ENCODE results near the gene HLA-DOA. TPM values are rescaled to one million over a fixed set of nuclear protein-coding genes. Genes with fewer than 3 reads are reported as not detected.

HLA-DOA gene
- total RNA-seq, 4 donors from 2014 or later: 1.0 to 20.8 (median 6.8) TPM

GRCh38 chr6:32969685-32970412 lies 39.5 kb downstream of the HLA-DOA start:
- peak in 1 of 3 donors; percentile 48 for TF ChIP-seq CTCF (IDR thresholded peaks at IDR 0.05)
- DNase-seq (ENCODE audit: low spot score): peak; percentile 62

GRCh38 chr6:32968867-32969684 lies 40.3 kb downstream of the HLA-DOA start:
- peak; percentile 38 for DNase-seq (ENCODE audit: low spot score)
- TF ChIP-seq CTCF (IDR thresholded peaks at IDR 0.05): no peak
- ATAC-seq (ENCODE audit: low FRiP score): peak; percentile 24

More at GRCh38 chr6:32969685-32970412, 39.5 kb downstream of the HLA-DOA start:
- peak; percentile 43 for ATAC-seq (ENCODE audit: low FRiP score)

- peak; percentile 65 for DNase-seq (ENCODE audit: low spot score)
- TF ChIP-seq CTCF (IDR thresholded peaks at IDR 0.05): no peak
- ATAC-seq (ENCODE audit: low FRiP score): peak; percentile 72
Measured at GRCh38 chr6:32968093-32968866, 41.1 kb downstream of the HLA-DOA start, which contains the start of gene BRD2. Gene BRD2 (plus strand): TSS chr6:32968594. CDS start chr6:32972899, 4,305 bp downstream.

- no peak for ATAC-seq (ENCODE audit: low FRiP score)
- TF ChIP-seq CTCF (IDR thresholded peaks at IDR 0.05): no peak
- no peak for DNase-seq (ENCODE audit: low spot score)
Measured at GRCh38 chr6:32967151-32968091, 42.0 kb downstream of the HLA-DOA start.

GRCh38 chr6:32964776-32965175 lies 44.6 kb downstream of the HLA-DOA start:
- no peak for TF ChIP-seq CTCF (IDR thresholded peaks at IDR 0.05)
- ATAC-seq (ENCODE audit: low FRiP score): no peak
- DNase-seq (ENCODE audit: low spot score): no peak

- no peak for DNase-seq (ENCODE audit: low spot score)
Measured at GRCh38 chr6:32963866-32964265, 45.5 kb downstream of the HLA-DOA start.

More at GRCh38 chr6:32963866-32964265, 45.5 kb downstream of the HLA-DOA start:
- no peak for TF ChIP-seq CTCF (IDR thresholded peaks at IDR 0.05)
- no peak for ATAC-seq (ENCODE audit: low FRiP score)

All from omental fat pad (tissue), 4 donors.